ENCODE results near the gene EVA1B.

Gene EVA1B

DNA sequence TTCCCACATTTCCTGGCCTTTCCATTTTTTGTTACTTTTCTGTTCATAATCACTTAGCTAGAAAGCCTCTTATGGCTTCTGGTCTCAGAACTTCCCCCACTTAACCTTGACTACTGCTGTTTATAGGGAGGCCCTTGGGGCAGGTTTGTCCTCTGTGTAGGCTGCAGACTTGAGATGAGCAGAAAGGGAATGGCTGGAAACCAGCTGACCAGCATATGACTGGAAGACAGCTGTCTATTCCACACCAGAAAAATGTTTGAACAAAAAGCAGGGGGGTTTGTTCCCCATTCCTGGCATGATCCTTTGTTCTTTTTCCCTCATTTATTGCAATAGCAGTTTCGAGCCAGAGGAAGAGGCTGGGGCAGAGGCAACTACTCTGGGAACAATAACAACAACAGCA lies 22.2 kb downstream of the EVA1B start:
- H3K18ac ChIP-seq (ENCODE audit: low read length), result no peak overlapping the region
- H2BK120ac ChIP-seq (ENCODE audit: low read depth, low read length), result no peak overlapping the region
- no peak overlapping the region for H3K9ac ChIP-seq (ENCODE audit: low read depth, low read length, poor library complexity)
- H2BK15ac ChIP-seq (ENCODE audit: low read length), result no peak overlapping the region
- no peak overlapping the region for H4K8ac ChIP-seq (ENCODE audit: low read depth, low read length)
- H3K27ac ChIP-seq (replicated peaks; ENCODE audit: low read length), result no peak overlapping the region
- WGBS, 2 donors (ENCODE audit: extremely low coverage in 2 of 2, insufficient read length in 2 of 2, insufficient replicate concordance in 1 of 2), result no CpG with 5 or more reads among the region's 1 CpG
- no peak overlapping the region for H2BK12ac ChIP-seq (ENCODE audit: low read length)
- H3K9me3 ChIP-seq (replicated peaks in 1 of 2; ENCODE audit: control insufficient read depth in 2 of 2, insufficient read depth in 1 of 2, low read depth in 1 of 2, low read length in 2 of 2), result no peaks in the 10 kb centered on the region
- H3K79me1 ChIP-seq (ENCODE audit: low read depth, low read length), result no peaks in the 10 kb centered on the region
- H4K91ac ChIP-seq (ENCODE audit: low read depth, low read length, poor library complexity), result no peak overlapping the region
- H3K14ac ChIP-seq (ENCODE audit: low read length), result no peak overlapping the region
- no peak overlapping the region for H2AK5ac ChIP-seq (ENCODE audit: low read depth, low read length)
- H2BK5ac ChIP-seq (ENCODE audit: low read length), result no peak overlapping the region
- H3K23ac ChIP-seq (ENCODE audit: low read depth, low read length, poor library complexity), result no peak overlapping the region
- no peaks in the 10 kb centered on the region for H3K27me3 ChIP-seq (ENCODE audit: control insufficient read depth in 3 of 3, insufficient read depth in 3 of 3, low read depth in 1 of 3, low read length in 3 of 3)
- no peak for DNase-seq (ENCODE audit: low spot score)
- H2AFZ ChIP-seq (ENCODE audit: low read length), result no peak overlapping the region
- H3K4me2 ChIP-seq (ENCODE audit: insufficient read depth, low read length, poor library complexity, severe bottlenecking), result no peak overlapping the region
- H3K4me1 ChIP-seq (ENCODE audit: control insufficient read depth in 2 of 2, insufficient read depth in 1 of 2, low read depth in 1 of 2, low read length in 2 of 2), result peaks cover 5 to 7% of the 10 kb centered on the region in 2 donors
- H3K4ac ChIP-seq (ENCODE audit: low read length), result no peak overlapping the region
- no peak overlapping the region for H3K4me3 ChIP-seq (ENCODE audit: low read length in 2 of 2)
- peaks cover 43 to 97% of the 10 kb centered on the region in 2 donors for H3K36me3 ChIP-seq (replicated peaks in 1 of 2; ENCODE audit: control insufficient read depth in 2 of 2, insufficient read depth in 2 of 2, low read length in 2 of 2)

DNA sequence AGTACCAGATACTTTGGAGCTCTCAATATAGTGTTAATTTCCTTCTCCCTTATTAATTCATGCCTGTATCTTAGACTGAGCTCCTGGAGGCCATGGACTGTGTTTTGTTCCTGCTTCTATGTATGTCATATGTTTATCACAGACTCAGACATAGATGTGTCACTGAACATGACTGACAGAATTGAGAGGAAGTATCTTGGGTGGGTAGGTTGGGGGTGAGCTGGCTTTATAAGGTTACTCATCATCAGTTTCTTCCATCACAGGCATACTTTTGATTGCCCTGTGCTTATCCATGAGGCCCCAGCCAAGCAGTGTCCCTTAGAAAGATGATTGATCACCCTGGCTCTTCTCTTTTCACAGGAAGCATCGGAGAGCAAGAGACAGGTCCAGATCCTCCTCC lies 22.9 kb downstream of the EVA1B start:
- Histone ChIP-seq H3K4ac (ENCODE audit: low read length) (no peak overlapping the region), H3K9me3 (replicated peaks in 1 of 2; ENCODE audit: control insufficient read depth in 2 of 2, insufficient read depth in 1 of 2, low read depth in 1 of 2, low read length in 2 of 2) (no peaks in the 10 kb centered on the region), H2AK5ac (ENCODE audit: low read depth, low read length) (no peak overlapping the region), H3K4me1 (ENCODE audit: control insufficient read depth in 2 of 2, insufficient read depth in 1 of 2, low read depth in 1 of 2, low read length in 2 of 2) (peaks cover 2 to 5% of the 10 kb centered on the region in 2 donors), H4K8ac (ENCODE audit: low read depth, low read length) (no peak overlapping the region), H3K4me2 (ENCODE audit: insufficient read depth, low read length, poor library complexity, severe bottlenecking) (no peak overlapping the region), H3K9ac (ENCODE audit: low read depth, low read length, poor library complexity) (no peak overlapping the region), H3K36me3 (replicated peaks in 1 of 2; ENCODE audit: control insufficient read depth in 2 of 2, insufficient read depth in 2 of 2, low read length in 2 of 2) (peaks cover 45 to 97% of the 10 kb centered on the region in 2 donors), H2BK15ac (ENCODE audit: low read length) (no peak overlapping the region), H3K27ac (replicated peaks; ENCODE audit: low read length) (no peak overlapping the region), H3K23ac (ENCODE audit: low read depth, low read length, poor library complexity) (no peak overlapping the region), H2BK12ac (ENCODE audit: low read length) (no peak overlapping the region), H3K14ac (ENCODE audit: low read length) (no peak overlapping the region), H3K4me3 (ENCODE audit: low read length in 2 of 2) (no peak overlapping the region), H2BK5ac (ENCODE audit: low read length) (no peak overlapping the region), H3K18ac (ENCODE audit: low read length) (no peak overlapping the region), H3K79me1 (ENCODE audit: low read depth, low read length) (no peaks in the 10 kb centered on the region), H2AFZ (ENCODE audit: low read length) (no peak overlapping the region), H4K91ac (ENCODE audit: low read depth, low read length, poor library complexity) (no peak overlapping the region), H2BK120ac (ENCODE audit: low read depth, low read length) (no peak overlapping the region), H3K27me3 (ENCODE audit: control insufficient read depth in 3 of 3, insufficient read depth in 3 of 3, low read depth in 1 of 3, low read length in 3 of 3) (no peaks in the 10 kb centered on the region)
- WGBS, 2 donors (ENCODE audit: extremely low coverage in 2 of 2, insufficient read length in 2 of 2, insufficient replicate concordance in 1 of 2), result no CpG with 5 or more reads among the region's 1 CpG
- DNase-seq (ENCODE audit: low spot score), result no peak

DNA sequence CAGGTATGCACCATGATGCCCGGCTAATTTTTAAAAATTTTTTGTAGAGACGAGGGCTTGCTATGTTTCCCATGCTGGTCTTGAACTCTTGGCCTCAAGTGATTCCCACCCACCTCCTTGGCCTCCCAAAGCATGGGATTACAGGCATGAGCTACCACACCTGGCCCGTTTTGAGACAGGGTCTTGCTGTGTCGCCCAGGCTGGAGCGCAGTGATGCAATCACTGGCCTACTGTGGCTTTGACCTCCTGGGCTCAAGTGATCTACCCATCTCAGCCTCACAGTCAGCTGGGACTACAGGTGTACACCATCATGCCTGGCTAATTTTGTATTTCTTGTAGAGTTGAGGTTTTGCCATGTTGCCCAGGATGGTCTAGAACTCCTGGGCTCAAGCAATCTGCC lies 24.8 kb downstream of the EVA1B start:
- WGBS, 2 donors (ENCODE audit: extremely low coverage in 2 of 2, insufficient read length in 2 of 2, insufficient replicate concordance in 1 of 2), result no CpG with 5 or more reads among the region's 5 CpGs
- Histone ChIP-seq H3K27ac (replicated peaks; ENCODE audit: low read length) (no peak overlapping the region), H3K23ac (ENCODE audit: low read depth, low read length, poor library complexity) (no peak overlapping the region), H3K14ac (ENCODE audit: low read length) (no peak overlapping the region), H3K9ac (ENCODE audit: low read depth, low read length, poor library complexity) (peak overlapping the region; percentile 24), H2BK120ac (ENCODE audit: low read depth, low read length) (no peak overlapping the region), H3K27me3 (ENCODE audit: control insufficient read depth in 3 of 3, insufficient read depth in 3 of 3, low read depth in 1 of 3, low read length in 3 of 3) (no peaks in the 10 kb centered on the region), H3K36me3 (replicated peaks in 1 of 2; ENCODE audit: control insufficient read depth in 2 of 2, insufficient read depth in 2 of 2, low read length in 2 of 2) (peaks cover 41 to 96% of the 10 kb centered on the region in 2 donors), H3K4me1 (ENCODE audit: control insufficient read depth in 2 of 2, insufficient read depth in 1 of 2, low read depth in 1 of 2, low read length in 2 of 2) (peaks cover 0 to under 1% of the 10 kb centered on the region in 2 donors), H3K4me2 (ENCODE audit: insufficient read depth, low read length, poor library complexity, severe bottlenecking) (no peak overlapping the region), H2BK12ac (ENCODE audit: low read length) (no peak overlapping the region), H2AFZ (ENCODE audit: low read length) (no peak overlapping the region), H3K4ac (ENCODE audit: low read length) (no peak overlapping the region), H2BK5ac (ENCODE audit: low read length) (no peak overlapping the region), H3K18ac (ENCODE audit: low read length) (no peak overlapping the region), H4K8ac (ENCODE audit: low read depth, low read length) (no peak overlapping the region), H2BK15ac (ENCODE audit: low read length) (no peak overlapping the region), H3K79me1 (ENCODE audit: low read depth, low read length) (no peaks in the 10 kb centered on the region), H2AK5ac (ENCODE audit: low read depth, low read length) (no peak overlapping the region), H3K9me3 (replicated peaks in 1 of 2; ENCODE audit: control insufficient read depth in 2 of 2, insufficient read depth in 1 of 2, low read depth in 1 of 2, low read length in 2 of 2) (no peaks in the 10 kb centered on the region), H3K4me3 (ENCODE audit: low read length in 2 of 2) (no peak overlapping the region), H4K91ac (ENCODE audit: low read depth, low read length, poor library complexity) (no peak overlapping the region)
- DNase-seq (ENCODE audit: low spot score), result no peak

- no CpG with 5 or more reads among the region's 2 CpGs for WGBS, 2 donors (ENCODE audit: extremely low coverage in 2 of 2, insufficient read length in 2 of 2, insufficient replicate concordance in 1 of 2)
- H3K36me3 ChIP-seq (replicated peaks in 1 of 2; ENCODE audit: control insufficient read depth in 2 of 2, insufficient read depth in 2 of 2, low read length in 2 of 2), result peaks cover 38 to 96% of the 10 kb centered on the region in 2 donors
Observed at GRCh38 chr1:36297062-36297461, 26.4 kb downstream of the EVA1B start.

More at GRCh38 chr1:36297062-36297461, 26.4 kb downstream of the EVA1B start:
- Histone ChIP-seq H4K91ac (ENCODE audit: low read depth, low read length, poor library complexity) (no peak overlapping the region), H3K27me3 (ENCODE audit: control insufficient read depth in 3 of 3, insufficient read depth in 3 of 3, low read depth in 1 of 3, low read length in 3 of 3) (no peaks in the 10 kb centered on the region), H2BK120ac (ENCODE audit: low read depth, low read length) (no peak overlapping the region), H4K8ac (ENCODE audit: low read depth, low read length) (no peak overlapping the region), H2AFZ (ENCODE audit: low read length) (no peak overlapping the region), H3K9me3 (replicated peaks in 1 of 2; ENCODE audit: control insufficient read depth in 2 of 2, insufficient read depth in 1 of 2, low read depth in 1 of 2, low read length in 2 of 2) (no peaks in the 10 kb centered on the region), H3K9ac (ENCODE audit: low read depth, low read length, poor library complexity) (no peak overlapping the region), H3K4me3 (ENCODE audit: low read length in 2 of 2) (no peak overlapping the region), H3K23ac (ENCODE audit: low read depth, low read length, poor library complexity) (no peak overlapping the region), H3K27ac (replicated peaks; ENCODE audit: low read length) (no peak overlapping the region), H2BK15ac (ENCODE audit: low read length) (no peak overlapping the region), H2BK5ac (ENCODE audit: low read length) (no peak overlapping the region), H3K14ac (ENCODE audit: low read length) (no peak overlapping the region), H2BK12ac (ENCODE audit: low read length) (no peak overlapping the region), H3K79me1 (ENCODE audit: low read depth, low read length) (no peaks in the 10 kb centered on the region), H3K4ac (ENCODE audit: low read length) (no peak overlapping the region), H2AK5ac (ENCODE audit: low read depth, low read length) (no peak overlapping the region), H3K18ac (ENCODE audit: low read length) (no peak overlapping the region), H3K4me1 (ENCODE audit: control insufficient read depth in 2 of 2, insufficient read depth in 1 of 2, low read depth in 1 of 2, low read length in 2 of 2) (no peaks in the 10 kb centered on the region), H3K4me2 (ENCODE audit: insufficient read depth, low read length, poor library complexity, severe bottlenecking) (no peak overlapping the region)
- no peak for DNase-seq (ENCODE audit: low spot score)
